Activated CD8-positive, alpha-beta memory T cell treated with anti-CD3 and anti-CD28 coated beads, Interleukin-2, amount 10 ng/mL, durations not matched to agents 7 days and 5 days (primary cell): ENCODE results near the gene DNM1. TPM values are rescaled to one million over a fixed set of nuclear protein-coding genes. Genes with fewer than 3 reads are reported as not detected.

ENCODE experiments used
- ATAC-seq: fragments of 150-1000 bp; cut with Tn5 transposase; one replicate; pipeline ENCODE4 v1.10.0; 2021; ENCODE audit warnings: moderate library complexity
- CTCF ChIA-PET: fragments of 350-600 bp; sonication (Branson Sonifier 250); formaldehyde crosslinking; loops from one replicate; lab custom pipeline; 2021; ENCODE audit warnings: antibody characterized with exemption; lab: Charles Lee
- DNase-seq: peaks from one replicate; pipeline ENCODE4 v3.0.0-alpha.2; 2020
- H3K27ac Mint-ChIP-seq: one replicate; pipeline ENCODE4 v1.8.0; 2021; ENCODE audit warnings: mild to moderate bottlenecking, mixed read lengths
- H3K27me3 Mint-ChIP-seq: one replicate; pipeline ENCODE4 v1.8.0; 2021; ENCODE audit warnings: mixed read lengths
- H3K36me3 Mint-ChIP-seq: one replicate; pipeline ENCODE4 v1.8.0; 2021; ENCODE audit warnings: mild to moderate bottlenecking, mixed read lengths
- H3K4me1 Mint-ChIP-seq: one replicate; pipeline ENCODE4 v1.8.0; 2021; ENCODE audit warnings: mixed read lengths
- H3K4me3 Mint-ChIP-seq: one replicate; pipeline ENCODE4 v1.8.0; 2021; ENCODE audit warnings: mild to moderate bottlenecking, moderate library complexity, mixed read lengths
- H3K9me3 Mint-ChIP-seq: one replicate; pipeline ENCODE4 v1.8.0; 2022; ENCODE audit warnings: low read depth, mixed read lengths
- microRNA-seq: library from miRNA; unstranded; fragments of <30 nt; microRNA quantifications from one replicate; pipeline ENCODE4 v1.2.0, GENCODE V29; 2022
- total RNA-seq, 2 experiments: library from RNA; stranded (reverse); gene quantifications; one replicate each; pipeline ENCODE4 v1.2.3, GENCODE V29; 2021

DNM1 gene
- total RNA-seq, 2 experiments from 2014 or later = 0.40 to 0.79 TPM

GRCh38 chr9:128296340-128297220, 93.4 kb downstream of the DNM1 start:
- Mint-ChIP-seq H3K9me3 (no peaks in the 10 kb centered on the region), H3K27ac (no peak overlapping the region), H3K4me3 (no peak overlapping the region), H3K4me1 (peaks cover 10% of the 10 kb centered on the region), H3K36me3 (no peaks in the 10 kb centered on the region), H3K27me3 (no peaks in the 10 kb centered on the region)
- CTCF ChIA-PET = interaction anchor here (0.6 to 6.3 kb wide), 15 partner anchors 7 to 286 kb away, joined by 3 to 37 read pairs (median 3); partner anchors contain the start of genes CERCAM, COQ4 and TRUB2
- DNase-seq (no peak), ATAC-seq (no peak)

DNA sequence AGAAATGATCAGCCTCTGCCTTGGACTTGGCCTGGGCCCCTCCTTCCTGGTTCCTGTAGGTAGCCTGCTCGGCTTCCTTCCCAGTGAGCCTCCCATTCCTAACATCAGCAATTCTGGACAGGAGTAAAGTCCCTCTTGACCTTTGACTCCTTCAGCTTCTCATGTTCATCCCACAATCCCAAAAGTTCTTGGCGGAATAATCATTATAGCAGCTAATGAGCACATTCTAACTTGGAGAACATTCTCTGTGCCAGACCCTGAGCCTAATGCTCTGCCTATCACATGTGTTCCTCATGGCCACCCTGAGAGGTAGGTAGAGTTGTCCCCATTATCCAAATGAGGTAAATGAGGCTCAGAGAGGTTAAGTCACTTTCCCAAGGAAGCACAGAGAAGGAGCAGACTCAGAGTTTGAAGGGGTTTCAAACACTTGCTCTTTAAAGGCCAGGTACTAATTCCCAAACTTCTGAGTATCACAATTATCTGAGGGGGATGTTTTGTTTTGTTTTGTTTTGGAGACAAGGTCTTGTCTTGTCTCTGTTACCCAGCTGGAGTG, 94.1 kb downstream of the DNM1 start:
- DNase-seq (no peak), ATAC-seq (no peak)
- CTCF ChIA-PET = interaction anchor here (0.6 to 6.3 kb wide), 8 partner anchors 9 to 66 kb away, joined by 3 to 37 read pairs (median 3); no protein-coding TSS in a partner anchor
- no peaks in the 10 kb centered on the region for H3K27me3 Mint-ChIP-seq
- no peaks in the 10 kb centered on the region for H3K36me3 Mint-ChIP-seq
- H3K9me3 Mint-ChIP-seq = no peaks in the 10 kb centered on the region
- peaks cover 8% of the 10 kb centered on the region for H3K4me1 Mint-ChIP-seq
- no peak overlapping the region for H3K4me3 Mint-ChIP-seq
- peak overlapping the region; percentile 5 for H3K27ac Mint-ChIP-seq

GRCh38 chr9:128298535-128299482, 95.6 kb downstream of the DNM1 start:
- no peaks in the 10 kb centered on the region for H3K27me3 Mint-ChIP-seq
- no peak for DNase-seq
- no peak overlapping the region for H3K4me3 Mint-ChIP-seq
- no peak for ATAC-seq
- H3K4me1 Mint-ChIP-seq = peaks cover 8% of the 10 kb centered on the region
- CTCF ChIA-PET = interaction anchor here (1.6 to 6.3 kb wide), 2 partner anchors 43 to 65 kb away, joined by 8 to 37 read pairs; no protein-coding TSS in a partner anchor
- H3K9me3 Mint-ChIP-seq = no peaks in the 10 kb centered on the region
- H3K27ac Mint-ChIP-seq = no peak overlapping the region
- no peaks in the 10 kb centered on the region for H3K36me3 Mint-ChIP-seq

DNA sequence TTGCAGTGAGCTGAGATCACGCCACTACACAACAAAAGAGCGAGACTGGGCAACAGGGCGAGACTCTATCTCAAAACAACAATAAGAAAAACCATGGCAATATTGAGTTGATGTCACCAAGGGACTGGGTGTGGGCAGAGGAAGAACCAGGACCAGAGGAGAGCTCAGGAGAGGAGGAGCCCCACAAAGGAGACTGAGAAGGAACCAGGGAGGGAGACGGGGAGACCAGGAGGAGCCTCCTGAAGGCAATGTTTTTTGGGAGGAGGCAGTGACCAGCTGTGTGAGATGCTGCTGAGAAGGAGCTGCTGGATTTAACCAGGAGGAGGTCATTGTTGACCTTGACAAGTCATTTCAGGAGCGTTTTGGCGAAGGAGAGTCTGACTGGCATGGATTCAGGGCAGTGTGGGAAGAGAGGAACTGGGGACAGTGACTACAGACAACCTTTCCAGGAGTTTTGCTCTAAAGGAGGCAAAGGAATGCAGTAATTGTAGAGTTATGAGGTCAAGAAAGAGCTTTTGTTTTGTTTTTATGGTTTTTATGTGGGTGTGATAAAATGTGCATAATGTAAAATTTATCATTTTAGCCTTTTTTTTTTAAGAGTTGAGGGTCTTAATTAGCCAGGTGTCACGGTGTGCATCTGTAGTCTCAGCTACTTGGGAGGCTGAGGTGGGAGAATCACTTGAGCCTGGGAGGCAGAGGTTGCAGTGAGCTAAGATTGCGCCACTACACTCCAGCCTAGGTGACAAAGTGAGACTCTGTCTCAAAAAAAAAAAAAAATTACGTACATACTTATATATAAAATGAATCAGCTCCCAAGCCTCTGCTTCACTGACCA, 101.2 kb downstream of the DNM1 start:
- ATAC-seq (no peak), DNase-seq (no peak)
- CTCF ChIA-PET = interaction anchor here (0.7 to 1.6 kb wide), 3 partner anchors 9 to 109 kb away, joined by 3 to 6 read pairs (median 5); no protein-coding TSS in a partner anchor
- no peak overlapping the region for H3K4me3 Mint-ChIP-seq
- H3K27ac Mint-ChIP-seq = no peak overlapping the region
- peaks cover 5% of the 10 kb centered on the region for H3K36me3 Mint-ChIP-seq
- no peaks in the 10 kb centered on the region for H3K9me3 Mint-ChIP-seq
- H3K27me3 Mint-ChIP-seq = no peaks in the 10 kb centered on the region
- H3K4me1 Mint-ChIP-seq = no peaks in the 10 kb centered on the region

Small RNA genes within 50 kb of the gene (microRNA-seq; reads per million reads assigned to microRNA genes)
- gene MIR199B (not detected), gene MIR3154 (not detected)

Other genes starting within 250 kb of the DNM1 start
- gene EEIG1, start 222.4 kb upstream of the DNM1 start, total RNA-seq = 100 to 1,000 TPM in 1 of 2 experiments, 10 to 100 TPM in 1; 60.8 to 116 TPM
- gene NAIF1, start 136.1 kb upstream of the DNM1 start, total RNA-seq = 10 to 100 TPM; 13.8 to 16.7 TPM
- 10 to 100 TPM; 16.5 to 18.1 TPM for gene SLC25A25, start 135.1 kb upstream of the DNM1 start, total RNA-seq
- gene PTGES2, start 75.7 kb upstream of the DNM1 start, total RNA-seq = 10 to 100 TPM; 51.0 to 56.4 TPM
- not detected for gene LCN2, start 53.9 kb upstream of the DNM1 start, total RNA-seq
- gene BBLN, start 43.1 kb upstream of the DNM1 start, total RNA-seq = 10 to 100 TPM; 85.1 to 85.3 TPM
- gene CIZ1, start 11.8 kb upstream of the DNM1 start, total RNA-seq = 100 to 1,000 TPM; 140 to 153 TPM
- 10 to 100 TPM; 47.6 to 57.2 TPM for gene GOLGA2, start 72.6 kb downstream of the DNM1 start, total RNA-seq
- gene SWI5, start 72.9 kb downstream of the DNM1 start, total RNA-seq = 10 to 100 TPM; 11.8 to 12.1 TPM
- 10 to 100 TPM; 22.3 to 34.2 TPM for gene TRUB2, start 119.1 kb downstream of the DNM1 start, total RNA-seq
- 10 to 100 TPM; 29.8 to 41.1 TPM for gene COQ4, start 119.5 kb downstream of the DNM1 start, total RNA-seq
- gene SLC27A4, start 137.1 kb downstream of the DNM1 start, total RNA-seq = 10 to 100 TPM; 19.3 to 26.1 TPM
- gene URM1, start 168.0 kb downstream of the DNM1 start, total RNA-seq = 10 to 100 TPM; 61.4 to 81.0 TPM
- gene CERCAM, start 217.5 kb downstream of the DNM1 start, total RNA-seq = 10 to 100 TPM in 1 of 2 experiments, 1 to 10 TPM in 1; 5.2 to 12.2 TPM